Measurements from ENCODE around the gene NRXN2. TPM values are rescaled to one million over a fixed set of nuclear protein-coding genes. Genes with fewer than 3 reads are reported as not detected.
"Not testable (repeated sequence)": the region's sequence is repeated elsewhere in the genome, so short reads cannot be mapped to it uniquely, and the experiment has no call there.

The NRXN2 gene
- total RNA-seq, 1 donor = 0.73 TPM

GRCh38 chr11:64598797-64599697 is 124.0 kb downstream of the NRXN2 start:
- H3K4me3 ChIP-seq (ENCODE audit: low read length) = no peak overlapping the region
- no peaks in the 10 kb centered on the region for H3K4me1 ChIP-seq (ENCODE audit: insufficient read depth, low read length)
- no peaks in the 10 kb centered on the region for H3K27me3 ChIP-seq (ENCODE audit: insufficient read depth, low read length)
- H3K9me3 ChIP-seq (ENCODE audit: low read depth, low read length) = no peaks in the 10 kb centered on the region

DNA sequence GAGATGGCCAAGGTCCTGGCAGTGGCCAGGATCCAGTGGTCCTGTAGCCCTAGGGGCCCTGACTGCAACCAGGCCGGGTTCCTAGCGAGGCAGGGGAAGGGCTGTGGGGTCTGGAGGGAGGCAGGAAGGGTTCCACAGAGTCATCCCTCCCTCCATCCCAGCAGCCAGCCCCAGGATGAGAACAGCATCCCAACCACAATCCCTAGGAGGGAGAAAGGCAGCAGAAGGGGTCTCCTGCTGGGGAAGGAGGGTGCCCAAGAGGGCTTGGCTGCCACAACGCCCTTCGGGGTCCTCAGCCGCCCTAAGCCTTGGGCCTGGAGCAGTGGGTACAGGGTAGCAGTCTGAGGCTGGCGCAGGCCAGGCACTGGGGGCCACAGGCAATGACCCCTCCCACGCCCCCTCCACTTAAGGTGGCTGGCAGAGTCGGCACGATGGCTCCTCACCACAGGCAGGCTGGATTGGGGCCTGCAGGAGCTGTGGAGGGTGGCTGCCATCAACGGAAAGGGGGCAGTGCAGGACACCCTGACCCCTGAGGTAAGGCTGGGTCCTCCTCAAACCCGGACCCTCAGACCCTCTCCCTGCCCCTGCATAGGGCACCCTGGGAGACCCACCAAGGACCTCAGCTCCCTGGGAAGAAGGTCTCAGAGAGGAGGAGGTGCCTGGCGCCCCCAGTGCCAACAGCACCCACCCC is 124.7 kb downstream of the NRXN2 start:
- no peak overlapping the region for H3K4me3 ChIP-seq (ENCODE audit: low read length)
- H3K9me3 ChIP-seq (ENCODE audit: low read depth, low read length) = no peaks in the 10 kb centered on the region
- H3K27me3 ChIP-seq (ENCODE audit: insufficient read depth, low read length) = no peaks in the 10 kb centered on the region
- H3K4me1 ChIP-seq (ENCODE audit: insufficient read depth, low read length) = no peaks in the 10 kb centered on the region

DNA sequence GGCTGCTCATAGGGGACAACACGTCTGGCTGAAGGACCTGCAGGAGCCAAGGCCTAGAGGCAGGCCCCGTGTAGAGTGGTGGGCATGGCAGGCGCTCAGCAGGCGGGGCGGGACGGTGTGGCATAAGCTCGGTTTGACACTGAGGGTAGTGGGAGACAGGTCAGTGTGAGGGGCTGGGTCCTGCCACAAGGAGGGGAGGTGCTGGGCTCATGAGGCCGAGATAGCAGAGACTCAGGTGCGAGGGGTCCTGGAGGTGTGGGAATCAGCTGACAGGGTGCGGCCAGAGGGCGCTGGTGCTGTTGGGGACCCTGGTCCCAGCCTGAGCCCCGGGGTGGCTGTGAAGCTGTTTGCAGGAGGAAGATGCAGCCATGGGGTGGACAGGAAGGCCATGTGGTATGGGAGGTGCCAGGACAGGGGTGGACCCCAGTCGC is 125.3 kb downstream of the NRXN2 start:
- no peak overlapping the region for H3K4me3 ChIP-seq (ENCODE audit: low read length)
- no peaks in the 10 kb centered on the region for H3K4me1 ChIP-seq (ENCODE audit: insufficient read depth, low read length)
- H3K9me3 ChIP-seq (ENCODE audit: low read depth, low read length) = no peaks in the 10 kb centered on the region
- no peaks in the 10 kb centered on the region for H3K27me3 ChIP-seq (ENCODE audit: insufficient read depth, low read length)

DNA sequence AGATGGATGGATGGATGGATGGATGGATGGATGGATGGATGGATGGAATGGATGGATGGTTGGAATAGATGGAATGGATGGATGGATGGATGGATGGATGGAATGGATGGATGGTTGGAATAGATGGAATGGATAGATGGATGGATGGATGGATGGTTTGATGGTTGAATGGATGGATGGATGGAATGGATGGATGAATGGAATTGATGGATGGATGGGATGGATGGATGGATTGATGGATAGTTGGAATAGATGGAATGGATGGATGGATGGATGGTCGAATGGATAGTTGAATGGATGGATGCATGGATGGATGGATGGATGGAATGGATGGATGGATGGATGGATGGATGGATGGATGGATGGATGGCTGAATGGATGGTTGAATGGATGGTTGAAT is 127.1 kb downstream of the NRXN2 start:
- not testable (repeated sequence) for H3K9me3 ChIP-seq (ENCODE audit: low read depth, low read length); H3K4me1 ChIP-seq (ENCODE audit: insufficient read depth, low read length); H3K4me3 ChIP-seq (ENCODE audit: low read length); H3K27me3 ChIP-seq (ENCODE audit: insufficient read depth, low read length)

DNA sequence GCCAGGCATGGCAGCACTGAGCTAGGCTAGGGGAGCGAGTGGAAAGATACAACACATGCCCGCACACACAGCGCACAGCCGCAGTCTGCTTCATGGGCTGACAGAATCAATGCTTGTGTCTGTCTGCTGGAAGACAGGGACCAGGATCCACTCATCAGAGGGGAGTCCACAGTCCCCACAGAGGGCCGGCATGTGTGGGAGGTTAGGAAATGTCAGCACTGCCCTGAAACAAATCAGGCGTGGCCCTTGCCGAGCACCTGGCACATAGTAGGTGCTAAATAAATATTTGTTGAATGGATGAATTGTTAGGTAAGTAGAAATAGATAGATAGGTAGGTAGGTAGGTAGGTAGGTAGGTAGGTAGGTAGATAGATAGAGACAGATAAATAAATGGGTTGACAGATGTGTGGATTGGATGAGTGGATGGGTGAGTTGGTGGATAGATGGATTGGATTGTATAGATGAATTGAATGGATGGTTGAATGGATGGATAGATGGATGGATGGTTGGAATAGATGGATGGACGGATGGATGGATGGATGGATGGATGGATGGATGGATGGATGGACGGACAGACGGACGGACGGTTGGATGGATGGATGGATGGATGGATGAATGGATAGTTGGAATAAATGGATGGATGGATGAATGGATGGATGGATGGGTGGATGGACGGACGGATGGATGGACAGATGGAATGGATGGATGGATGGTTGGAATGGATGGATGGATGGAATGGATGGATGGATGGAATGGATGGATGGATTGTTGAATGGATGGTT is 128.6 kb downstream of the NRXN2 start:
- no peaks in the 10 kb centered on the region for H3K27me3 ChIP-seq (ENCODE audit: insufficient read depth, low read length)
- no peaks in the 10 kb centered on the region for H3K9me3 ChIP-seq (ENCODE audit: low read depth, low read length)
- no peaks in the 10 kb centered on the region for H3K4me1 ChIP-seq (ENCODE audit: insufficient read depth, low read length)

DNA sequence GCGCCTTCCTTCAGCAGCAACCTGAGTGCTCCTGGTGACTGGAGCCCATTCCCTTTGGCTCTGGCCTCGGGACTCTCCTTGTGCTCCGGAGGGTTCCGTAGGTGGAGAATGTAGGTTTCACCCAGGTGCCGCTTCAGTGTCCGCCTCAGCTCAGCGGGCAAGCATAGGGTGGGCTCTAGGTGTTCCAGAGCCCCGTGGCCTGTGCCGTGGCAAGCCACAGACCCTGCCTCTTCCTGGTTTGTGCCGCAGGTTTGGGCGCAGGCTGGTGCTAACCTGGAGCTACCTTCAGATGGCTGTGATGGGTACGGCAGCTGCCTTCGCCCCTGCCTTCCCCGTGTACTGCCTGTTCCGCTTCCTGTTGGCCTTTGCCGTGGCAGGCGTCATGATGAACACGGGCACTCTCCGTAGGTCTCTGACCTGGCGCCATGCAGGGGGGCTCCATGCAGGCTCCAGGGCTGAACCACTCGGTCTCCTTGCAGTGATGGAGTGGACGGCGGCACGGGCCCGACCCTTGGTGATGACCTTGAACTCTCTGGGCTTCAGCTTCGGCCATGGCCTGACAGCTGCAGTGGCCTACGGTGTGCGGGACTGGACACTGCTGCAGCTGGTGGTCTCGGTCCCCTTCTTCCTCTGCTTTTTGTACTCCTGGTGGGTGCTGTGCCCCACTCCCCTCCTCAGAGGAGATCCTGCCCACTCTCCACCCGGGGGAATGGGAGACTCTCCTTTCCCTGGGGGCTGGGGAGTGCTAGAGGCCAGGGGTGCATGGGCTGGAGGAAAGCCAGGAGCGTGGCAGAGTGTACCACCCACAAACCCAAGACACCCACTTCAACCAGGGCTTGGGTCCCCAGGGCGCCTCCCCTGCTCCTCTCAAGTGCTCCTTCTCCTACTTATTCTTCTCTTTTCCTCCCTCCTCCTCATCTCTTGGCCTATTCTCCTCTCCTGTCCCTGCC is 129.6 kb downstream of the NRXN2 start:
- no peak overlapping the region for H3K4me3 ChIP-seq (ENCODE audit: low read length)
- no peaks in the 10 kb centered on the region for H3K27me3 ChIP-seq (ENCODE audit: insufficient read depth, low read length)
- no peaks in the 10 kb centered on the region for H3K9me3 ChIP-seq (ENCODE audit: low read depth, low read length)
- H3K4me1 ChIP-seq (ENCODE audit: insufficient read depth, low read length) = no peaks in the 10 kb centered on the region

More for the DNA sequence above, 128.6 kb downstream of the NRXN2 start:
- no peak overlapping the region for H3K4me3 ChIP-seq (ENCODE audit: low read length)

DNA sequence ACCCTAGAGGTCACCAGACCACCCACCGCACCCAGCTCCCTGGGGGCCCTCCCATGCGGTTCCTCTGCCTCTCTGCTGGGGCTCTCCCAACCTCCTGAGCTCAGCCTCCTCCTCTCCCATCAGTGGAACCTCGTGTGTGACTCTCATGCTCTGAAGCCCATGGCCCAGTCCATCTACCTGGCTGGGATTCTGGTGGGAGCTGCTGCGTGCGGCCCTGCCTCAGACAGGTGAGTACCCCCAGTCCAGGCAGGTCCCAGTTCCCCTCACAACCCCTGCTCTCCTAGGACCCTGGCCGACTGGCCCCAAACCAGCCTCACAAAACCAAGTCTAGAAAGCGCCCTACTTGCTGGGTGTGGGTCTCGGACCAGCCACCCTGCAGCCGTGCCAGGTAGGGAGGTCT is 130.3 kb downstream of the NRXN2 start:
- H3K4me1 ChIP-seq (ENCODE audit: insufficient read depth, low read length) = no peaks in the 10 kb centered on the region
- no peaks in the 10 kb centered on the region for H3K9me3 ChIP-seq (ENCODE audit: low read depth, low read length)
- no peak overlapping the region for H3K4me3 ChIP-seq (ENCODE audit: low read length)
- no peaks in the 10 kb centered on the region for H3K27me3 ChIP-seq (ENCODE audit: insufficient read depth, low read length)

DNA sequence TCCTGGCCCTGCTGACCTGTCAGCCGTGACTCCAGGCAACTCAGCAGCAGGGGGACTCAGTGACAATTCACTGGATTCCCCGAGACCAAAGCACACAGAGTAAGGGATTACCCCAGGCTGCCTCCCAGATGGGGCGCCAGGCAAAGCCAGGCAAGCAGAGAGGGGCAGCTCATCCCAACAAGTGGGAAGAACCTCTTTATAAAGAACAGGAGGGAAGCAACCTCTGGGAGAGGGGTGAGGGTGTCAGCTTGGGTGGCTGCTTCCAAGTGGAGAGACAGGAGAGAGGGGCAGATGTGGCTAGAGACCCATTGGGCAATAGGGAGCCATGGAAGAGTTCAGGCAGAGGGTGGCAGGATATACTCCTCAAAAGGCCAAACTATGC is 130.8 kb downstream of the NRXN2 start:
- no peaks in the 10 kb centered on the region for H3K9me3 ChIP-seq (ENCODE audit: low read depth, low read length)
- H3K4me3 ChIP-seq (ENCODE audit: low read length) = no peak overlapping the region
- H3K4me1 ChIP-seq (ENCODE audit: insufficient read depth, low read length) = no peaks in the 10 kb centered on the region
- H3K27me3 ChIP-seq (ENCODE audit: insufficient read depth, low read length) = no peaks in the 10 kb centered on the region

- no peak overlapping the region for H3K4me3 ChIP-seq (ENCODE audit: low read length)
- H3K9me3 ChIP-seq (ENCODE audit: low read depth, low read length) = no peaks in the 10 kb centered on the region
- no peaks in the 10 kb centered on the region for H3K27me3 ChIP-seq (ENCODE audit: insufficient read depth, low read length)
- no peaks in the 10 kb centered on the region for H3K4me1 ChIP-seq (ENCODE audit: insufficient read depth, low read length)
These were observed 131.5 kb downstream of the NRXN2 start for GRCh38 chr11:64591257-64592233.

DNA sequence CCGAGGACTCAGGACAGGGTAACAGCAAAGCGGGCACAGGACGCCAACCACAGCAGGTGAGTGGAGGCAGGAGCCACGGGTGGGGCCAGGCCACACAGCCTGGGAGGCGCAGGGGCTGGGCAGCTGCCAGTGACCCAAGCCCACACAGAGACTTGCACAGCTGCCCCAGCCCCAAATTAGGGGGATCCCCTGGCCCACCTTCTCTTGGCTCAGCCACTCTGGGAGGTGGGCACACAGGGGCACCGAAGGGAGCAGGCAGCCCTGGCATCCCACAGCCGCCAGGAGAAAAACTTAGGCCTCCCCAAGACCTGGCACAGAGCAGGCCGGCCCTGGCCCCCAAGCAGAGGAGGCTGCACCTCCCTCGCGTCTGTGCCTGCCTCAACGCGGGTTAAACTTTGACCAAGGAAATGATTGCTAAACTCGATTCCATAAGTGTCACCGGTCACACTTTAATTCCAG is 132.2 kb downstream of the NRXN2 start, which contains the start of gene SLC22A12:
Gene SLC22A12 (plus strand): TSS at position 458 of the 459 bp plus-strand sequence. CDS start 337 bp downstream, outside the sequence.
- no peak within 1 kb of the TSS for H3K4me3 ChIP-seq (ENCODE audit: low read length)
- H3K9me3 ChIP-seq (ENCODE audit: low read depth, low read length) = no peaks in the 10 kb centered on the region
- no peaks in the 10 kb centered on the region for H3K27me3 ChIP-seq (ENCODE audit: insufficient read depth, low read length)
- no peaks in the 10 kb centered on the region for H3K4me1 ChIP-seq (ENCODE audit: insufficient read depth, low read length)

DNA sequence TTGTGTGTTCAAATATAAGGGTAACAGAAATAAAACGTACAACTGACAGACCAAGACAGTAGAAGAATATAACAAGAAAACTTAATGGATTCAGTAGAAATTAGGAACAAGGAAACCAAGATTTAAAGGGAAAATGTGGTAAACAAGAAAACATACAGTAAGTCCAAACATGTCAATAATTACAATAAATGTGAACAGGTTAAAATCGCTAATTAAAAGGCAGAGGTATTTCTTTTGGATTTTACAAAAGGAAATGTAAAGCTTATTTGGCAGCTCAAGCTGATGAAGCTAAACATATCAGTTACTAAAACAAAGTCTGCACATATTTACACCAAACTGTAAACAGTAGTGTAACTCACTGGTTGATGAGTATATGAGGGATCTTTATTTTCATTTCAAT is 134.3 kb downstream of the NRXN2 start:
- Histone ChIP-seq H3K4me1 (ENCODE audit: insufficient read depth, low read length) (no peaks in the 10 kb centered on the region), H3K27me3 (ENCODE audit: insufficient read depth, low read length) (no peaks in the 10 kb centered on the region), H3K4me3 (ENCODE audit: low read length) (no peak overlapping the region), H3K9me3 (ENCODE audit: low read depth, low read length) (no peaks in the 10 kb centered on the region)

GRCh38 chr11:64586366-64586765 is 136.6 kb downstream of the NRXN2 start:
- Histone ChIP-seq H3K27me3 (ENCODE audit: insufficient read depth, low read length) (no peaks in the 10 kb centered on the region), H3K4me3 (ENCODE audit: low read length) (no peak overlapping the region), H3K9me3 (ENCODE audit: low read depth, low read length) (no peaks in the 10 kb centered on the region), H3K4me1 (ENCODE audit: insufficient read depth, low read length) (no peaks in the 10 kb centered on the region)

- H3K4me3 ChIP-seq (ENCODE audit: low read length) = no peak overlapping the region
- no peaks in the 10 kb centered on the region for H3K27me3 ChIP-seq (ENCODE audit: insufficient read depth, low read length)
- H3K9me3 ChIP-seq (ENCODE audit: low read depth, low read length) = no peaks in the 10 kb centered on the region
- no peaks in the 10 kb centered on the region for H3K4me1 ChIP-seq (ENCODE audit: insufficient read depth, low read length)
These were observed 137.8 kb downstream of the NRXN2 start for GRCh38 chr11:64585150-64585549.

All from mononuclear cell (primary cell).